ENCODE data around the gene PROSER2.

DNA sequence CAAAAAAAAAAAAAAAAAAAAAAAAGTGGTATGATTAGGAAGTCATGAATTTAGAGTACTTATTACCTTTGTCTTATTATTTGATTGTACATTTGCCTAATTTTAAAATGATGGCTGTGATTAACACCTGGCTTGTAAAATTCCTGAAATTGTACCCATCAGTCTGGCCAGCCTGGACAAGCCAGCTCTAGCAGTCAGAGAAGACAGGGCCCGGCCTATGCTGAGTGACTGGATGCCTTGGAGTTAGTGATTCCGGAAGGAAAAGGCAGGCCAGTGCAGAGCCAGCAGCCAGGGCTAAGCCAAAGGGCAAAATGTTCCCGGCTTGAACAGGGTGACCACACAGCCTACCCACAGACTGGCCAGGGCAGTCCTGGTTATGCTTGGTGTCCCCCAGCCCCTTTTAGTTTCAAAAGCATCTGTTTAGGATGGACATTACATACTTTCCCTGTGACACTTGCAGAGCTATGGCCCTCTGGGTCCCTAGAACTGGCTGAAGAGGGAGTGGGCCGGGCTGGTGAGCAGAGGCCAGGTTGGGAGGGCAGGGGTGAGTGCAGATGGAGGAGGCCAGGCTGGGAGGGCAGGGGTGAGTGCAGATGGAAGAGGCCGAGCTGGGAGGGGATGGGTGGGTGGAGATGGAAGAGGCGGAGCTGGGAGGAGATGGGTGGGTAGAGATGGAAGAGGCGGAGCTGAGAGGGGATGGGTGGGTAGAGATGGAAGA is 61.7 kb downstream of the PROSER2 start:
- TF ChIP-seq, protein P1, sequence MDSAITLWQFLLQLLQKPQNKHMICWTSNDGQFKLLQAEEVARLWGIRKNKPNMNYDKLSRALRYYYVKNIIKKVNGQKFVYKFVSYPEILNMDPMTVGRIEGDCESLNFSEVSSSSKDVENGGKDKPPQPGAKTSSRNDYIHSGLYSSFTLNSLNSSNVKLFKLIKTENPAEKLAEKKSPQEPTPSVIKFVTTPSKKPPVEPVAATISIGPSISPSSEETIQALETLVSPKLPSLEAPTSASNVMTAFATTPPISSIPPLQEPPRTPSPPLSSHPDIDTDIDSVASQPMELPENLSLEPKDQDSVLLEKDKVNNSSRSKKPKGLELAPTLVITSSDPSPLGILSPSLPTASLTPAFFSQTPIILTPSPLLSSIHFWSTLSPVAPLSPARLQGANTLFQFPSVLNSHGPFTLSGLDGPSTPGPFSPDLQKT (CRISPR knock-in tag; IDR thresholded peaks at IDR 0.05; ENCODE audit: borderline replicate concordance), result no peak
- TF ChIP-seq, protein P2, sequence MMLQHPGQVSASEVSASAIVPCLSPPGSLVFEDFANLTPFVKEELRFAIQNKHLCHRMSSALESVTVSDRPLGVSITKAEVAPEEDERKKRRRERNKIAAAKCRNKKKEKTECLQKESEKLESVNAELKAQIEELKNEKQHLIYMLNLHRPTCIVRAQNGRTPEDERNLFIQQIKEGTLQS (CRISPR knock-in tag; IDR thresholded peaks at IDR 0.05), result no peak
- TF ChIP-seq ZNF17 (CRISPR knock-in tag; IDR thresholded peaks at IDR 0.05) (no peak), POLR2AphosphoS5 (IDR thresholded peaks at IDR 0.05; ENCODE audit: low read depth, low read length) (no peak), ZNF20 (CRISPR knock-in tag; IDR thresholded peaks at IDR 0.05) (no peak), RFX5 (IDR thresholded peaks at IDR 0.05; ENCODE audit: low read depth, low read length) (no peak), EZH2 (conservative IDR thresholded peaks at IDR 0.05; ENCODE audit: low read depth, low read length) (no peak), PCBP1 (IDR thresholded peaks at IDR 0.05; ENCODE audit: borderline replicate concordance, low read depth, low read length) (no peak)
- TF ChIP-seq, protein P3, sequence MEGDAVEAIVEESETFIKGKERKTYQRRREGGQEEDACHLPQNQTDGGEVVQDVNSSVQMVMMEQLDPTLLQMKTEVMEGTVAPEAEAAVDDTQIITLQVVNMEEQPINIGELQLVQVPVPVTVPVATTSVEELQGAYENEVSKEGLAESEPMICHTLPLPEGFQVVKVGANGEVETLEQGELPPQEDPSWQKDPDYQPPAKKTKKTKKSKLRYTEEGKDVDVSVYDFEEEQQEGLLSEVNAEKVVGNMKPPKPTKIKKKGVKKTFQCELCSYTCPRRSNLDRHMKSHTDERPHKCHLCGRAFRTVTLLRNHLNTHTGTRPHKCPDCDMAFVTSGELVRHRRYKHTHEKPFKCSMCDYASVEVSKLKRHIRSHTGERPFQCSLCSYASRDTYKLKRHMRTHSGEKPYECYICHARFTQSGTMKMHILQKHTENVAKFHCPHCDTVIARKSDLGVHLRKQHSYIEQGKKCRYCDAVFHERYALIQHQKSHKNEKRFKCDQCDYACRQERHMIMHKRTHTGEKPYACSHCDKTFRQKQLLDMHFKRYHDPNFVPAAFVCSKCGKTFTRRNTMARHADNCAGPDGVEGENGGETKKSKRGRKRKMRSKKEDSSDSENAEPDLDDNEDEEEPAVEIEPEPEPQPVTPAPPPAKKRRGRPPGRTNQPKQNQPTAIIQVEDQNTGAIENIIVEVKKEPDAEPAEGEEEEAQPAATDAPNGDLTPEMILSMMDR (CRISPR knock-in tag; IDR thresholded peaks at IDR 0.05), result no peak
- TF ChIP-seq, protein P4, sequence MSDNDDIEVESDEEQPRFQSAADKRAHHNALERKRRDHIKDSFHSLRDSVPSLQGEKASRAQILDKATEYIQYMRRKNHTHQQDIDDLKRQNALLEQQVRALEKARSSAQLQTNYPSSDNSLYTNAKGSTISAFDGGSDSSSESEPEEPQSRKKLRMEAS (IDR thresholded peaks at IDR 0.05), result no peak

Data from HepG2 (cell line).